H1 (cell line): ENCODE data around the gene PTPRT. TPM values are rescaled to one million over a fixed set of nuclear protein-coding genes. Genes with fewer than 3 reads are reported as not detected.

Experiments used
- CTCF ChIA-PET: fragments of 300-600 bp; sonication (Branson Sonifier 250); formaldehyde crosslinking; loops from one replicate; lab custom pipeline; 2021; ENCODE audit not compliant: partially characterized antibody; lab: Charles Lee
- POLR2A ChIA-PET: fragments of 300-600 bp; sonication (Branson Sonifier 250); formaldehyde crosslinking; loops from one replicate; lab custom pipeline; 2021; ENCODE audit warnings: inconsistent platforms; ENCODE audit not compliant: partially characterized antibody; lab: Charles Lee
- DNase-seq, 2 experiments: peaks; one replicate each; pipeline versions ENCODE4 v3.0.0 to v3.0.0-alpha.2; 2010 to 2022; ENCODE audit warnings: low spot score in 2 of 2, low read depth in 1 of 2, mixed read lengths in 1 of 2
- FAIRE-seq: peaks from 2 replicates; lab custom pipeline; 2011; peaks lifted over from hg19 to GRCh38; lab: Jason Lieb, UNC
- H2AFZ ChIP-seq: 2 replicates; pipeline ENCODE4 v1.8.1; 2012; ENCODE audit warnings: low read length, inconsistent platforms
- H2AK5ac ChIP-seq: 2 replicates; pipeline ENCODE4 v1.6.1; 2013; ENCODE audit warnings: low read depth, low read length
- H2BK120ac ChIP-seq: replicated peaks from 2 replicates; pipeline ENCODE3; 2013; ENCODE audit warnings: low read depth, low read length, inconsistent platforms
- H2BK12ac ChIP-seq: 2 replicates; pipeline ENCODE4 v1.6.1; 2013; ENCODE audit warnings: low read depth, low read length
- H2BK15ac ChIP-seq: 2 replicates; pipeline ENCODE4 v1.6.1; 2013; ENCODE audit warnings: low read length
- H2BK20ac ChIP-seq: 2 replicates; pipeline ENCODE4 v1.6.1; 2013; ENCODE audit warnings: low read length
- H2BK5ac ChIP-seq: 2 replicates; pipeline ENCODE4 v1.6.1; 2013; ENCODE audit warnings: low read depth, low read length
- H3K14ac ChIP-seq: 2 replicates; pipeline ENCODE4 v1.6.1; 2013; ENCODE audit warnings: inconsistent platforms; ENCODE audit not compliant: insufficient read length
- H3K18ac ChIP-seq: 2 replicates; pipeline ENCODE4 v1.6.1; 2013; ENCODE audit warnings: low read length; ENCODE audit errors: extremely low read depth
- H3K23ac ChIP-seq: 2 replicates; pipeline ENCODE4 v1.6.1; 2013; ENCODE audit warnings: inconsistent platforms; ENCODE audit not compliant: insufficient read length
- H3K23me2 ChIP-seq: 2 replicates; pipeline ENCODE4 v1.6.1; 2013; ENCODE audit warnings: low read depth, low read length
- H3K27ac ChIP-seq: 2 replicates; pipeline ENCODE4 v1.6.1; 2011; ENCODE audit warnings: low read depth, low read length, inconsistent platforms
- H3K27me3 ChIP-seq, 4 experiments: replicated peaks in 1 of 4; 1 replicate in 1 of 4; 2 replicates in 3 of 4; pipeline versions ENCODE4 v1.6.1 to v1.8.1; 2011 to 2013; ENCODE audit warnings: low read length in 3 of 4, mild to moderate bottlenecking in 3 of 4, inconsistent platforms in 2 of 4, mixed read lengths in 2 of 4, moderate library complexity in 1 of 4; ENCODE audit not compliant: control insufficient read depth in 3 of 4, insufficient read depth in 3 of 4; ENCODE audit errors: extremely low read depth in 1 of 4
- H3K36me3 ChIP-seq, 4 experiments: 2 replicates each; pipeline versions ENCODE4 v1.6.1 to v1.8.1; 2011 to 2013; ENCODE audit warnings: mild to moderate bottlenecking in 4 of 4, low read length in 3 of 4, moderate library complexity in 2 of 4, control low read depth in 1 of 4, inconsistent platforms in 1 of 4; ENCODE audit not compliant: insufficient read depth in 4 of 4, control insufficient read depth in 2 of 4
- H3K4ac ChIP-seq: replicated peaks from 2 replicates; pipeline ENCODE3; 2013; ENCODE audit warnings: low read length, low read depth, mixed read lengths, inconsistent platforms; ENCODE audit not compliant: insufficient read length
- H3K4me1 ChIP-seq, 4 experiments: replicated peaks in 1 of 4; 1 replicate in 1 of 4; 2 replicates in 3 of 4; pipeline versions ENCODE4 v1.6.1 to v1.8.1; 2011 to 2013; ENCODE audit warnings: low read length in 3 of 4, inconsistent platforms in 2 of 4, mixed read lengths in 1 of 4; ENCODE audit not compliant: insufficient read depth in 4 of 4, control insufficient read depth in 3 of 4
- H3K4me2 ChIP-seq, 2 experiments: 2 replicates each; pipeline versions ENCODE4 v1.6.1 to v1.8.1; 2011 to 2013; ENCODE audit warnings: low read depth in 2 of 2, low read length in 2 of 2, control low read depth in 1 of 2, inconsistent platforms in 1 of 2, mild to moderate bottlenecking in 1 of 2; ENCODE audit not compliant: insufficient read depth in 1 of 2
- H3K4me3 ChIP-seq, 4 experiments: fragments of 200-600, 300-600 bp in 1 of 4; sonication (generic), shearing (Covaris generic), sonication (Bioruptor Twin) in 1 of 4; 2 replicates each; pipeline versions ENCODE4 v1.5.1 to v1.8.1; 2011 to 2016; ENCODE audit warnings: low read length in 4 of 4, low read depth in 3 of 4, control low read depth in 2 of 4, inconsistent platforms in 2 of 4, mild to moderate bottlenecking in 2 of 4, mixed read lengths in 1 of 4, moderate library complexity in 1 of 4; ENCODE audit not compliant: insufficient read depth in 2 of 4; ENCODE audit errors: extremely low read depth in 1 of 4
- H3K56ac ChIP-seq: replicated peaks from 2 replicates; pipeline ENCODE3; 2013; ENCODE audit warnings: low read depth, mild to moderate bottlenecking, mixed read lengths, low read length, inconsistent platforms; ENCODE audit not compliant: insufficient read length
- H3K79me1 ChIP-seq: 2 replicates; pipeline ENCODE4 v1.6.1; 2013; ENCODE audit warnings: low read depth, low read length, control low read depth
- H3K79me2 ChIP-seq, 2 experiments: 2 replicates each; pipeline versions ENCODE4 v1.6.1 to v1.8.1; 2012 to 2013; ENCODE audit warnings: low read length in 2 of 2, mild to moderate bottlenecking in 2 of 2, inconsistent platforms in 1 of 2; ENCODE audit not compliant: insufficient read depth in 2 of 2, control insufficient read depth in 1 of 2
- H3K9ac ChIP-seq, 4 experiments: replicated peaks in 1 of 4; 1 replicate in 1 of 4; 2 replicates in 3 of 4; pipeline versions ENCODE4 v1.6.1 to v1.8.1; 2011 to 2013; ENCODE audit warnings: low read depth in 3 of 4, low read length in 3 of 4, control low read depth in 2 of 4, mild to moderate bottlenecking in 2 of 4, moderate library complexity in 2 of 4, inconsistent platforms in 1 of 4; ENCODE audit errors: extremely low read depth in 1 of 4
- H3K9me3 ChIP-seq, 2 experiments: 2 replicates each; pipeline versions ENCODE4 v1.6.1 to v1.8.1; 2012 to 2013; ENCODE audit warnings: mild to moderate bottlenecking in 2 of 2, moderate library complexity in 2 of 2, control low read depth in 1 of 2, inconsistent platforms in 1 of 2, low read depth in 1 of 2, low read length in 1 of 2, mixed read lengths in 1 of 2; ENCODE audit not compliant: insufficient read depth in 2 of 2
- H4K20me1 ChIP-seq, 2 experiments: replicated peaks in 1 of 2; 2 replicates each; pipeline versions ENCODE3 to v1.8.1; 2011 to 2013; ENCODE audit warnings: inconsistent platforms in 2 of 2, low read length in 2 of 2, mild to moderate bottlenecking in 1 of 2; ENCODE audit not compliant: insufficient read depth in 2 of 2, control insufficient read depth in 1 of 2
- H4K5ac ChIP-seq: 2 replicates; pipeline ENCODE4 v1.6.1; 2013; ENCODE audit warnings: low read length, low read depth, mixed read lengths, inconsistent platforms; ENCODE audit not compliant: insufficient read length
- H4K8ac ChIP-seq: 2 replicates; pipeline ENCODE4 v1.8.0; 2013; ENCODE audit warnings: mild to moderate bottlenecking, moderate library complexity, low read length, inconsistent platforms; ENCODE audit not compliant: insufficient read depth; ENCODE audit errors: extremely low read depth
- H4K91ac ChIP-seq: replicated peaks from 2 replicates; pipeline ENCODE3; 2013; ENCODE audit warnings: low read length, mixed read lengths, inconsistent platforms; ENCODE audit not compliant: insufficient read length
- BCL11A ChIP-seq, 2 experiments: IDR thresholded peaks; one replicate each; pipeline ENCODE4 v1.6.1; 2011; ENCODE audit warnings: low read depth in 2 of 2, low read length in 2 of 2, mild to moderate bottlenecking in 2 of 2
- CEBPB ChIP-seq: IDR thresholded peaks from 2 replicates; pipeline ENCODE4 v1.6.1; 2012; ENCODE audit warnings: low read depth, low read length
- CREB1 ChIP-seq: IDR thresholded peaks from 2 replicates; pipeline ENCODE4 v1.6.1; 2012; ENCODE audit warnings: inconsistent platforms
- RFX5 ChIP-seq: IDR thresholded peaks from 2 replicates; pipeline ENCODE4 v1.6.1; 2011; ENCODE audit warnings: low read depth, low read length, improper control_type of control experiment, borderline replicate concordance
- RNF2 ChIP-seq: fragments of 200-900, 300-1000 bp; sonication (generic); IDR thresholded peaks from 2 replicates; pipeline ENCODE4 v1.7.1; 2016; ENCODE audit warnings: borderline replicate concordance, low read depth, mild to moderate bottlenecking, antibody characterized with exemption, low read length; ENCODE audit not compliant: poor library complexity, severe bottlenecking; ENCODE audit errors: missing control alignments
- SIX5 ChIP-seq: IDR thresholded peaks from 2 replicates; pipeline ENCODE4 v1.6.1; 2011; ENCODE audit warnings: mild to moderate bottlenecking, low read depth, low read length
- SP1 ChIP-seq: IDR thresholded peaks from 2 replicates; pipeline ENCODE4 v1.6.1; 2011; ENCODE audit warnings: low read depth, low read length
- SP2 ChIP-seq: IDR thresholded peaks from 2 replicates; pipeline ENCODE4 v1.6.1; 2012; ENCODE audit warnings: mild to moderate bottlenecking, low read length, inconsistent platforms
- SP4 ChIP-seq: IDR thresholded peaks from 2 replicates; pipeline ENCODE4 v1.6.1; 2012; ENCODE audit warnings: low read length, inconsistent platforms
- TAF1 ChIP-seq: IDR thresholded peaks from 2 replicates; pipeline ENCODE4 v1.6.1; 2011; ENCODE audit warnings: mild to moderate bottlenecking, low read depth, low read length
- TBP ChIP-seq: IDR thresholded peaks from 2 replicates; pipeline ENCODE4 v1.6.1; 2011; ENCODE audit warnings: low read depth, low read length, improper control_type of control experiment
- ZNF274 ChIP-seq: IDR thresholded peaks from 2 replicates; pipeline ENCODE4 v1.7.0; 2012; ENCODE audit warnings: low read length, borderline replicate concordance; ENCODE audit errors: extremely low read depth
- WGBS, 2 experiments: shearing (Covaris generic) in 1 of 2; methylation state at CpG; one replicate each; pipeline versions ENCODE4 v1.1.6 to v1.1.7; 2013 to 2015; ENCODE audit warnings: low lambda C conversion rate in 2 of 2, mixed read lengths in 2 of 2, inconsistent platforms in 1 of 2, low coverage in 1 of 2, missing lambda C conversion rate in 1 of 2; ENCODE audit not compliant: insufficient replicate concordance in 2 of 2, insufficient coverage in 1 of 2, insufficient read length in 1 of 2; ENCODE audit errors: extremely low coverage in 1 of 2, missing lambda C conversion rate in 1 of 2; 5-methylcytosine and 5-hydroxymethylcytosine counted together
- polyA plus RNA-seq, 7 experiments: library from polyadenylated mRNA; depleted of rRNA in 3 of 7; stranded (reverse) in 5 of 7; unstranded in 2 of 7; fragments of >200 nt in 5 of 7; fragments of 200-250 nt in 2 of 7; gene quantifications; 1 replicate in 5 of 7; 2 replicates in 1 of 7; 4 replicates in 1 of 7; pipeline versions ENCODE4 v1.2.1 to v1.2.3, GENCODE V29; 2011 to 2013; ENCODE audit warnings: missing spikeins in 2 of 7, mixed read lengths in 2 of 7
- total RNA-seq: library from RNA; stranded (reverse); fragmentation: NEBNext Ultra II Directional; extraction: Animal tissue kit (Norgen Biotek cat#: 25700); gene quantifications from 2 replicates; pipeline ENCODE4 v1.2.1, GENCODE V29; 2021
- TF ChIP-seq, protein P1 (sequence below): IDR thresholded peaks from 2 replicates; pipeline ENCODE4 v1.6.1; 2011; ENCODE audit warnings: low read depth, mild to moderate bottlenecking, low read length; ENCODE audit not compliant: insufficient read depth

PTPRT gene
- total and polyA plus RNA-seq, 2 of the 8 experiments (the other 6 are each of a cell fraction or from before 2014, with no cell fraction given): 0.33 to 1.8 TPM

DNA sequence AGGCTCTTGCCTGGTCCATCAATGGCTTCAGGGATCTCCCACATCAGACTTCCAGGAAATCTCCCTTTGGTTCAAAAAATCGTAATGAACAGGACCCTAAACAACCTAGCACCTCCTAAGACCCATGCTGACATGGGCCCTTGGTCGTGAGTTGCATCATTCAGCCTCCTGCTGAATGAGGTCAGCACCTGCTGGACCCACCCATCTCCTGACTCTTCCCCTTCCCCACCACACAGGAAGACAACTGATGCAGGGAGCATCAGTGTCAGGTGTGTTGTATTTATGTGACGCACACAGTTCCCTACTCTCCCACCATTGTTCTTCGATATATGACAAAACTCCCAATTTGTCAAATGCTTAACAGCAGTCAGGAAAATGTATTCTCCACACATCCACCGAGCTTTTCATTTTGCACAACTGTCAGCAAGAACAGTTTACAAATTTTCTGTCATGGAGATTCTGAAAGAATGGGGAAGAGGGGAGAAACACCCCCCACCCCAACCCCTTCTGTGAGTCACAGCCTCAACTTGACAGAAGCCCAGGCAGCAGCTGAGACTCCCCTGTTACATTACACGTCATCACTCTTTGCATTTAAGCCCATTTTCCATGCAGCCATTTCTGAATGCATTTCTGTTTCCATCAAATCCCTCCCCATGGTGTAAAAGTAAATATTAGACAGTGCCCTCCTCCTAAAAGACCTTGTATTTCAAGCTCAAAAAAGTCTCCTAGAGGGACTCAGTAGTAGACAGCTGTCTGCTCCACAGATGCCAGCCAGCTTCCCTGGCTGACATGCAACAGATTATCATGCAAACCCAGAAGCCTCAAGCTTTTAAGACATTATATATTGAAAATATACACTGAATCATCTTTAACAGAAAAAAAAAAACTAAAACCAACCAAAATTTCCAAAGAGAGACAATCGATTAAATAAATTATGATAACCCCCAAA lies 577.5 kb downstream of the PTPRT start:
- Histone ChIP-seq H3K36me3 (no peaks in the 10 kb centered on the region), H2BK120ac (no peak overlapping the region), H3K27ac (no peak overlapping the region), H2AFZ (no peak overlapping the region), H3K18ac (no peak overlapping the region), H4K5ac (no peak overlapping the region), H3K27me3 (no peaks in the 10 kb centered on the region), H3K23ac (no peak overlapping the region), H3K9ac (no peak overlapping the region), H3K4me1 (no peaks in the 10 kb centered on the region), H3K56ac (no peak overlapping the region), H3K23me2 (no peaks in the 10 kb centered on the region), H4K20me1 (no peaks in the 10 kb centered on the region), H2BK12ac (no peak overlapping the region), H3K9me3 (0 out of 4 replicates have a peak, but pooled peaks cover 0 to 2% of the 10 kb centered on the region in 2 experiments), H2BK5ac (no peak overlapping the region), H3K4me2 (no peak overlapping the region), H3K4me3 (no peak overlapping the region), H2BK15ac (no peak overlapping the region), H4K91ac (no peak overlapping the region), H3K14ac (no peak overlapping the region), H4K8ac (no peak overlapping the region), H2BK20ac (no peak overlapping the region), H3K79me2 (no peaks in the 10 kb centered on the region), H3K4ac (no peak overlapping the region), H2AK5ac (no peak overlapping the region), H3K79me1 (no peaks in the 10 kb centered on the region)
- WGBS, 2 experiments: 85% methylated on average over 7 of the region's 7 CpGs; no CpG with 5 or more reads in 1 of the 2 experiments
- no peak for DNase-seq
- no peak for FAIRE-seq
- ChIA-PET POLR2A (no interaction called here), CTCF (interaction anchor here (1.0 kb wide), 1 partner anchor 13 kb away, joined by 4 read pairs; no protein-coding TSS in a partner anchor)
- TF ChIP-seq CEBPB (no peak), ZNF274 (no peak), SIX5 (no peak), BCL11A (IDR thresholded peaks at IDR 0.05; ENCODE audit: low read depth in 2 of 2, low read length in 2 of 2) (no peak), CREB1 (no peak), SP2 (no peak), SP1 (no peak), SP4 (no peak), RFX5 (no peak), RNF2 (no peak), TBP (no peak), TAF1 (no peak)
- TF ChIP-seq, protein P1, sequence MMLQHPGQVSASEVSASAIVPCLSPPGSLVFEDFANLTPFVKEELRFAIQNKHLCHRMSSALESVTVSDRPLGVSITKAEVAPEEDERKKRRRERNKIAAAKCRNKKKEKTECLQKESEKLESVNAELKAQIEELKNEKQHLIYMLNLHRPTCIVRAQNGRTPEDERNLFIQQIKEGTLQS: no peak
